ENCODE results near the gene CCDC157. TPM values are rescaled to one million over a fixed set of nuclear protein-coding genes. Genes with fewer than 3 reads are reported as not detected.

CCDC157 gene
- total RNA-seq, 1 donor from 2014 or later: 2.3 TPM

DNA sequence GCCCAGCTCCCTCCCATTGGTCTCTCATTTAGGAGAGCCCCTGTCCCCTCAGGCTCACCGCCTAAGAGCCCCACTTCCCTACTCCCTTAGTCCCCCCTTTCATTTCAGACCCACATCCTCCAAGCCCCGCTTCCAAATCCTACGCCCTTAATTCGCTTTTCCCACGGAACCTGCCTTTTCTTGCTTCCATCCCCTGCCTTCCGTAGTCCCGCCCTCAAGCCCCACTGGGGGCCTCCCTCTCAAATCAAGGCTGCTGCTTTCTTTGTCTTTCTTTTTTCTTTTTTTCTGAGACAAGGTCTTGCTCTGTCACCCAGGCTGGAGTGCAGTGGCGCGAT is 396 bp downstream of the CCDC157 start:
- peak overlapping the region; percentile 93 for H3K27ac Mint-ChIP-seq (ENCODE audit: unreplicated experiment)
- H3K27me3 Mint-ChIP-seq (ENCODE audit: low read depth): no peaks in the 10 kb centered on the region
- peaks cover 37% of the 10 kb centered on the region for H3K4me1 Mint-ChIP-seq (ENCODE audit: low read depth)
- peaks cover 2% of the 10 kb centered on the region for H3K36me3 Mint-ChIP-seq (ENCODE audit: low read depth)
- no peaks in the 10 kb centered on the region for H3K9me3 Mint-ChIP-seq (ENCODE audit: low read depth)
- TF ChIP-seq, protein P1, sequence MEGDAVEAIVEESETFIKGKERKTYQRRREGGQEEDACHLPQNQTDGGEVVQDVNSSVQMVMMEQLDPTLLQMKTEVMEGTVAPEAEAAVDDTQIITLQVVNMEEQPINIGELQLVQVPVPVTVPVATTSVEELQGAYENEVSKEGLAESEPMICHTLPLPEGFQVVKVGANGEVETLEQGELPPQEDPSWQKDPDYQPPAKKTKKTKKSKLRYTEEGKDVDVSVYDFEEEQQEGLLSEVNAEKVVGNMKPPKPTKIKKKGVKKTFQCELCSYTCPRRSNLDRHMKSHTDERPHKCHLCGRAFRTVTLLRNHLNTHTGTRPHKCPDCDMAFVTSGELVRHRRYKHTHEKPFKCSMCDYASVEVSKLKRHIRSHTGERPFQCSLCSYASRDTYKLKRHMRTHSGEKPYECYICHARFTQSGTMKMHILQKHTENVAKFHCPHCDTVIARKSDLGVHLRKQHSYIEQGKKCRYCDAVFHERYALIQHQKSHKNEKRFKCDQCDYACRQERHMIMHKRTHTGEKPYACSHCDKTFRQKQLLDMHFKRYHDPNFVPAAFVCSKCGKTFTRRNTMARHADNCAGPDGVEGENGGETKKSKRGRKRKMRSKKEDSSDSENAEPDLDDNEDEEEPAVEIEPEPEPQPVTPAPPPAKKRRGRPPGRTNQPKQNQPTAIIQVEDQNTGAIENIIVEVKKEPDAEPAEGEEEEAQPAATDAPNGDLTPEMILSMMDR (IDR thresholded peaks at IDR 0.05): no peak
- no peak for DNase-seq (ENCODE audit: low spot score)
- peak overlapping the region; percentile 91 for H3K4me3 Mint-ChIP-seq (ENCODE audit: unreplicated experiment)

DNA sequence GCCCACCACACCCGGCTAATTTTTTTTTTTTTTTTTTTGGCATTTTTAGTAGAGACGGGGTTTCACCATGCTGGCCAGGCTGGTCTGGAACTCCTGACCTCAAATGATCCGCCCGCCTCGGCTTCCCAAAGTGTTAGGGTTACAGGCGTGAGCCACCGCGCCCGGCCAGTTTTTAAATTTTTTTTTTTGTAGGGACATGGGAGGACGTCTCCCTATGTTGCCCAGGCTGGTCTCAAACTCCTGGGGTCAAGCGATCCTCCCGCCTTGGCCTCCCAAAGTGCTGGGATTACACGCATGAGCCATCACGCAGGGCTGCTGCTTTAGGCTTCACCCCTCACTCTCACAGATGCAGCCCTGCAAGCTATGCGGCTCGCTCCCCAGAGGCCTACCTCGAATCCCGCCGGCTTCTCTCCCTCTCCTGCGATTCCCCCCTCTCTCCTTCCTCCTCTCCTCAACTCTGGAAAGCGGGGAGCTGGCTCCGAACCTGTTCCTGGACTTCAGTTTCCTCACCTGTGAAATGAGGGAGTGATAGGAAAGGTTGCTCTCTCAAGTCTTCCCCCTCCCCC is 926 bp downstream of the CCDC157 start:
- no peak overlapping the region for H3K27ac Mint-ChIP-seq (ENCODE audit: unreplicated experiment)
- H3K4me3 Mint-ChIP-seq (ENCODE audit: unreplicated experiment): peak overlapping the region; percentile 91
- peaks cover 2% of the 10 kb centered on the region for H3K36me3 Mint-ChIP-seq (ENCODE audit: low read depth)
- no peaks in the 10 kb centered on the region for H3K27me3 Mint-ChIP-seq (ENCODE audit: low read depth)
- H3K9me3 Mint-ChIP-seq (ENCODE audit: low read depth): no peaks in the 10 kb centered on the region
- TF ChIP-seq, protein P1 (IDR thresholded peaks at IDR 0.05): no peak
- H3K4me1 Mint-ChIP-seq (ENCODE audit: low read depth): peaks cover 37% of the 10 kb centered on the region
- no peak for DNase-seq (ENCODE audit: low spot score)

DNA sequence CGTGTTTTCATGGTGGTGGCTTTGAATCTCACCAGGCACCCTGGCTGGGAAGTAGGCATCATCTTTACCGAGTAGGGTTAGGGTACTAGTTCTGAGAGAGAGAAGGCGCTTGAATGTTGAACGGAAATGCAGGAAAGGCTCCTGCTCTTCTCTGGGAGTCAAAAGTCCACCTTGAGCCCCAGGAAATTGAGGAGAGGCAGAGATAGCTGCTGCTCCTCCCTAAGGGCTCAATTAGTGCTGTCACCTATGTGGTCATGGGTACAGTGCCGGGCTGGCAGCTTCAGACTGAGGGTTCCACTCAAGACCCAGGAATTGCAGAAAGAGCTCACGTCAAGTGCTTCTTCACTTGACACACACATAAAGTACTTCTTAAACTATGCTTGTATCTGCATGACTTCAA is 1.7 kb downstream of the CCDC157 start:
- Mint-ChIP-seq H3K4me1 (ENCODE audit: low read depth) (peaks cover 36% of the 10 kb centered on the region), H3K27me3 (ENCODE audit: low read depth) (no peaks in the 10 kb centered on the region), H3K36me3 (ENCODE audit: low read depth) (peaks cover 2% of the 10 kb centered on the region), H3K4me3 (ENCODE audit: unreplicated experiment) (no peak overlapping the region), H3K9me3 (ENCODE audit: low read depth) (no peaks in the 10 kb centered on the region), H3K27ac (ENCODE audit: unreplicated experiment) (no peak overlapping the region)
- no peak for DNase-seq (ENCODE audit: low spot score)
- TF ChIP-seq, protein P1 (IDR thresholded peaks at IDR 0.05): no peak

DNA sequence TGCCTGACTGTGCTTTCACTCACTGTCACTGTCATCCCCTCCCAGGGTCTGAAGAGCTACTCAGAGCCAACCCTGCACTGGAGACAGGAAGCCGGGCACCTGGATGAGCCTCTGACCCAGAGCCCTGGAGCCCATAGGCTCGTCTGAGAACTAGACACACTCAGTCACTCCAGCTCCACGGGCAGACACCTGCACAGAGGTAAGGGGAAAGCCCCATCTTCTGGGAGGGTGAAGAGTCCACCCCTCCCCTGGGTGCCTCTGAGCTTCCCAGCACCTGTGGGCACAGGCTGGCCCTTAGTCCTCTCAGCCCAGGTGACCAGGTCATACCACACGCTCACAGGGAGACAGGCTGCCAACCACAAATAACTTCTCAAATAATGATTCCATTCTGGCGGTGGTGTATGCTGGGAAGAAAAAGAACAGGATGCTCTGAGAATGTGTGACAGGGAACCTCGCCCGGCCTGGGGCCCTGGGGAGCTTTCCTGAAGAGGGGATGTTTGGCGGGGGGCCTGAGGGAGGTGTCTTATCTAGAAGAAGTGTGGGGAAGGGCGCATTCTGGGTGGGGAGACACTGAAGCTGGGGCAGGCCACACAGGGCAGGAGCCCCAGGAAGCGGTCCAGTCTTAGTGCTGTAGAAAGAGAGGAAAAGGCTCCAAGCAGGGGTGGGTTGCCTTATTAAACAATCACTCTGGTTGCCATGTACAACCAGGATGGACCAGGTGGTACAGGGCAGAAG is 5.3 kb downstream of the CCDC157 start:
- H3K4me1 Mint-ChIP-seq (ENCODE audit: low read depth): peaks cover 7% of the 10 kb centered on the region
- H3K36me3 Mint-ChIP-seq (ENCODE audit: low read depth): peaks cover 2% of the 10 kb centered on the region
- H3K27ac Mint-ChIP-seq (ENCODE audit: unreplicated experiment): no peak overlapping the region
- no peak overlapping the region for H3K4me3 Mint-ChIP-seq (ENCODE audit: unreplicated experiment)
- no peaks in the 10 kb centered on the region for H3K27me3 Mint-ChIP-seq (ENCODE audit: low read depth)
- no peak for DNase-seq (ENCODE audit: low spot score)
- TF ChIP-seq, protein P1 (IDR thresholded peaks at IDR 0.05): no peak
- no peaks in the 10 kb centered on the region for H3K9me3 Mint-ChIP-seq (ENCODE audit: low read depth)

DNA sequence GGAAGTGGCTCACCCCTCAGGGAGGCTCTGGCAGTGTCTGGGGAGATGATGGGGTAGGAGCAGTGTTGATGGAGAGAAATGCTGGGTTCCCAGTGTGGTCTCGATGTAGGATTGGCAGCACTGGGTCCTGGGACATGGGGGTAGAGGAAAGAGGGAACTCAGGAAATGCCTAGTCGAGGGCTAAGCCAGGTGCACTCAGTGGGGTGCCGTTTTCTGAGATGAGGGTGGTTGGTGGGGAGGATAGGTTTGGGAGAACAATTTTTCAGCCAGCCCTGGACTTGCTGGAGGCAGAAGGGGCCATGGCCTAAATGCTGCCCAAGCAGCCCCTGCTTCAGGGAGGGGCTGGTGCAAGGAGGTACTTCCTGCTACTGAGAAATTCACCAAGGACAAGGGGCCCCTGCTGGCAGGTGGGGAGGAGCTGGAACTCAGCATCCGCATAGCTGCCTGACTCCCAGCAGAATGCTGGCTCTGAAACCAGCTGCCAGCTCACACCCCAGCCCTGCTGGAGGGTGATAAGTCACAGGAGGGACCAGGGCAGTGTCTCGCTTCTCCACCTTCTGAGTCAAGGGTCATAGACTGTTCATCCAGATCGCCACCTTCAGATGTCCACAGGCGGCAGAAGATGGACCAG is 6.0 kb downstream of the CCDC157 start:
- H3K27ac Mint-ChIP-seq (ENCODE audit: unreplicated experiment): no peak overlapping the region

More for the DNA sequence above, 6.0 kb downstream of the CCDC157 start:
- Mint-ChIP-seq H3K27me3 (ENCODE audit: low read depth) (no peaks in the 10 kb centered on the region), H3K4me3 (ENCODE audit: unreplicated experiment) (no peak overlapping the region), H3K36me3 (ENCODE audit: low read depth) (peaks cover 2% of the 10 kb centered on the region), H3K4me1 (ENCODE audit: low read depth) (peaks cover 3% of the 10 kb centered on the region), H3K9me3 (ENCODE audit: low read depth) (no peaks in the 10 kb centered on the region)
- TF ChIP-seq, protein P1 (IDR thresholded peaks at IDR 0.05): no peak
- no peak for DNase-seq (ENCODE audit: low spot score)

All from chondrocyte (in vitro differentiated cells).